Tibial nerve (tissue), 4 donors: ENCODE measurements around the gene MRGPRX4.

Experiments
- CTCF ChIP-seq, 5 experiments: fragments of 200-600 bp in 3 of 5; fragments of 450-650 bp in 2 of 5; sonication (generic) in 3 of 5; IDR thresholded peaks; one replicate each; pipeline ENCODE4 v1.5.1; 2016 to 2019; ENCODE audit warnings: antibody characterized with exemption in 5 of 5, mild to moderate bottlenecking in 3 of 5, moderate library complexity in 2 of 5
- EP300 ChIP-seq, 2 donors: sonication (generic); formaldehyde crosslinking; IDR thresholded peaks; one replicate each; pipeline ENCODE4 v1.6.1; 2017; ENCODE audit warnings: antibody characterized with exemption in 2 of 2, mild to moderate bottlenecking in 1 of 2
- POLR2A ChIP-seq, 2 donors: fragments of 450-650 bp; IDR thresholded peaks; one replicate each; pipeline ENCODE4 v1.6.1; 2017; ENCODE audit warnings: antibody characterized with exemption in 2 of 2, mild to moderate bottlenecking in 2 of 2, moderate library complexity in 2 of 2

GRCh38 chr11:18188796-18189195 lies 16.2 kb downstream of the MRGPRX4 start:
- TF ChIP-seq CTCF (IDR thresholded peaks at IDR 0.05): no peak
- TF ChIP-seq POLR2A (IDR thresholded peaks at IDR 0.05): no peak
- no peak for TF ChIP-seq EP300 (IDR thresholded peaks at IDR 0.05)
